Testis (tissue), 3 donors: ENCODE results near the gene CAMKK1. TPM values are rescaled to one million over a fixed set of nuclear protein-coding genes. Genes with fewer than 3 reads are reported as not detected.
"Not testable (repeated sequence)": the region's sequence is repeated elsewhere in the genome, so short reads cannot be mapped to it uniquely, and the experiment has no call there.

ENCODE experiments used
- DNase-seq: peaks from one replicate; pipeline ENCODE4 v3.0.0-alpha.2; 2019
- H3K27ac ChIP-seq, 2 donors: fragments of 200-600 bp; sonication (generic); one replicate each; pipeline ENCODE4 v1.5.1; 2019
- H3K27me3 ChIP-seq: fragments of 200-600 bp; sonication (generic); one replicate; pipeline ENCODE4 v1.5.1; 2019
- H3K36me3 ChIP-seq: fragments of 200-600 bp; sonication (generic); one replicate; pipeline ENCODE4 v1.5.1; 2017; ENCODE audit warnings: low read depth; ENCODE audit errors: missing control alignments
- H3K4me1 ChIP-seq: fragments of 200-600 bp; sonication (generic); one replicate; pipeline ENCODE4 v1.5.1; 2019
- H3K4me3 ChIP-seq, 2 donors: fragments of 200-600 bp; sonication (generic); one replicate each; pipeline ENCODE4 v1.5.1; 2017 to 2019
- H3K9me3 ChIP-seq: fragments of 200-600 bp; sonication (generic); one replicate; pipeline ENCODE4 v1.5.1; 2017
- POLR2A ChIP-seq: fragments of 450-650 bp; IDR thresholded peaks from one replicate; pipeline ENCODE4 v1.6.1; 2017; ENCODE audit warnings: antibody characterized with exemption, mild to moderate bottlenecking, moderate library complexity
- WGBS, 2 donors: methylation state at CpG; one replicate each; pipeline ENCODE4 v1.1.5; 2018; 5-methylcytosine and 5-hydroxymethylcytosine counted together
- intact Hi-C: fragments of 100-400 bp; cut with DNase I; formaldehyde crosslinking; loops from one replicate; pipeline ENCODE4 v1.15.1; 2023; ENCODE audit warnings: low total_unique reads
- polyA plus RNA-seq: library from polyadenylated mRNA; stranded (reverse); fragments of 350-450 nt; fragmentation: Illumina TruSeq; extraction: RNeasy Lipid Tissue Mini Kit (QIAGEN cat#74804); gene quantifications from one replicate; pipeline ENCODE4 v1.2.3, GENCODE V29; 2014; ENCODE audit warnings: low read depth, low replicate concordance; ENCODE audit not compliant: insufficient read depth
- total RNA-seq, 2 donors: library from RNA; depleted of rRNA; stranded (reverse); fragments of >200 nt; gene quantifications; one replicate each; pipeline ENCODE4 v1.2.3, GENCODE V29; 2016
- TF ChIP-seq, protein P1 (sequence below), 3 experiments: fragments of 450-650 bp in 2 of 3; fragments of 200-600 bp in 1 of 3; sonication (generic) in 1 of 3; IDR thresholded peaks; one replicate each; pipeline ENCODE4 v1.5.1; 2016 to 2019; ENCODE audit warnings: antibody characterized with exemption in 3 of 3, mild to moderate bottlenecking in 2 of 3, moderate library complexity in 1 of 3

Gene CAMKK1
- total and polyA plus RNA-seq, 3 donors from 2014 or later: 18.5 to 21.6 (median 19.7) TPM

DNA sequence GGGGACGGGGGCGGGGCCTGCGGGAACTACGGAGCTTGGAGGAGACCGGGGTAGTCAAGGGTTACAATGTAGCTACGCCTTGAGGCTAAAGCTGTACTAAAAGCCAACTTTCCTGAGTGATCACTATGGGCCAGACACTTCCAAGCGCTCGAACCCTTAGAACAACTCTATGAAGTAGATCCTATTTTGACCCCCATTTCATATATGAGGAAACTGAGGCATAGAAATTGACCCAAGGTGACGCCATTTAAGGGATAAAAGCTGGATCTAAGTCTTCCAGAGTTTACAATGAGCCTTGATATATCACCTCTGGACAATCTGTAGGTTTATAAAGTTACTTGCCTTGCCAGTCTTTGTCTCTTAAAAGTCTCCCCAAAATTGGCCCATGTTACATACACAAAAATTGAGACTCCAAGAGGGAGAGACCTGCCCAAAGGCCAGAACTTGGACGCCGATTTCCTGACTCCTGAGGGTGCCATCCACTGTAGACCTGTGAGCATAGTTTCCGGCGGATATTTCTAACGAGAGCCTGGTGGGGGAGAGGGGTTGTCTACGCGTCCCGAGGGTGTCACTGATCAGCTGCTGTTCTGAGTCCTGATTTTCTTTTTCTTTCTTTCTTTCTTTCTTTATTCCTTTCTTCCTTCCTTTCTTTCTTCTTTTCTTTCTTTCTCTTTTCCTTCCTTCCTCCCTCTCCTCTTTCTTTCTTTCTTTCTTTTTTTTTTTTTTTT is 46.3 kb downstream of the CAMKK1 start:
- H3K4me1 ChIP-seq: peaks cover 7% of the 10 kb centered on the region
- 34 to 39% methylated on average over 17 of the region's 17 CpGs for WGBS, 2 donors
- peak overlapping the region; percentile 80 to 88 for H3K27ac ChIP-seq
- DNase-seq: no peak
- H3K36me3 ChIP-seq: no peaks in the 10 kb centered on the region
- intact Hi-C loops: no loop called here
- no peaks in the 10 kb centered on the region for H3K27me3 ChIP-seq
- H3K4me3 ChIP-seq: peak overlapping the region; percentile 92 to 97
- TF ChIP-seq, protein P1, sequence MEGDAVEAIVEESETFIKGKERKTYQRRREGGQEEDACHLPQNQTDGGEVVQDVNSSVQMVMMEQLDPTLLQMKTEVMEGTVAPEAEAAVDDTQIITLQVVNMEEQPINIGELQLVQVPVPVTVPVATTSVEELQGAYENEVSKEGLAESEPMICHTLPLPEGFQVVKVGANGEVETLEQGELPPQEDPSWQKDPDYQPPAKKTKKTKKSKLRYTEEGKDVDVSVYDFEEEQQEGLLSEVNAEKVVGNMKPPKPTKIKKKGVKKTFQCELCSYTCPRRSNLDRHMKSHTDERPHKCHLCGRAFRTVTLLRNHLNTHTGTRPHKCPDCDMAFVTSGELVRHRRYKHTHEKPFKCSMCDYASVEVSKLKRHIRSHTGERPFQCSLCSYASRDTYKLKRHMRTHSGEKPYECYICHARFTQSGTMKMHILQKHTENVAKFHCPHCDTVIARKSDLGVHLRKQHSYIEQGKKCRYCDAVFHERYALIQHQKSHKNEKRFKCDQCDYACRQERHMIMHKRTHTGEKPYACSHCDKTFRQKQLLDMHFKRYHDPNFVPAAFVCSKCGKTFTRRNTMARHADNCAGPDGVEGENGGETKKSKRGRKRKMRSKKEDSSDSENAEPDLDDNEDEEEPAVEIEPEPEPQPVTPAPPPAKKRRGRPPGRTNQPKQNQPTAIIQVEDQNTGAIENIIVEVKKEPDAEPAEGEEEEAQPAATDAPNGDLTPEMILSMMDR (IDR thresholded peaks at IDR 0.05): no peak
- TF ChIP-seq POLR2A: no peak
- no peaks in the 10 kb centered on the region for H3K9me3 ChIP-seq

DNA sequence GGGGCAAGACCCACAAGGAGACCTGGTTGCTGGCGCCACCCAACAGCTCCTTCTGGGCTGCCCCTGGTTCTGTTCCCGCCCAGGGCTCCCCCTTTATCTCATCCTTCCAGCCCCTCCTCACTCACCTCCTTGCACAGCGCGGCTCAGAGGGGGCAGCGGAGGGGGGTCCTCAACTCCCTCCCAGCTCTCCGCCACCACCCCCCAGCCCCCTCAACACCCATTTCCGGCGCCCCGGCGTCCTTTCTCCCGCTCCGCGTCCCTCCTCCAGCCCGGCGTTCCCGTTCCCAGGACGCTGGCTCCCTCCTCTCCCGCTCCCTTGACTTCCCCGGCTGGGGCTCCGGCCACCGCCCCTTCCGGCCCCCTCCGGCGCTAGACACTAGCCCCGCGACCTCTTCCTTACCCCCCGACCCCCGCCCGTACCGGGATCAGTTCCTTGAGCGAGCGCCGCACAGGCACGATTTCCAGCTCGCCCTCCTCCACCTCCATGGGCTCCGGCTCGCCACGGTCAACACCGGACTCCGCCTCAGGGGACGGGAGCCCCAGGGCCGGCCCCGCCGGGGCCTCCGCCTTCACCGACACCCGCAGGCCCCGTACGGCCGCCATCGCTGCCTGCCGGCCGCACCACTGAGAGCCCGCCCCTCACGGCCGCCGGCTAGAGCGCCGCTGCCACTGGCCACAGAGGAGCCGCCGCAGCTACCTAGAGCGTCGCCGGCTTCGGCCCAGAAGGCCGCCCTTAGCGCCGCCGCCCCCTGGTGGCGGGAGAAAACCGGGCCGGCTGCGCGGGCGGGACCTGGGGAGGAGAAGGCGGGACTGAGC is 47.0 kb downstream of the CAMKK1 start, which contains the start of gene NCBP3:
NCBP3 (minus strand) TSS at position 626 of the 816 bp plus-strand sequence; CDS start at position 603, 23 bp downstream.
- intact Hi-C loops: no loop called here

DNA sequence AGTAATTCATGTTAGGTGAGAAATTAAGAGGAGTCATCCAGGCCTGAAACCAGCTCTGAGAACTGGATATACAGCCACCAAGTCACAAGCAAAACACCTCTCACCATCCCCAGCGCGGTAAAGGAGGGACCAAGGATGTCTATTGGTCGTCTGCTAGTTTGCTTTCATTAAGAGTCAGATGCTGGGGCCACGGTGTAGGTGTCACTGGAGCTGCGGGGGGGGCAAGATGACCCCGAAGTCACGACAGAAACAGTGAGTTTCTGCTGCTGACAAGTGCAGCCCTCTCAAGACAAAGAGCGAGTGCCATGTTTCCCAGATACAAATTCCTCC is 47.6 kb downstream of the CAMKK1 start:
- Histone ChIP-seq H3K27me3 (no peaks in the 10 kb centered on the region), H3K4me3 (peak overlapping the region; percentile 92 to 97), H3K36me3 (no peaks in the 10 kb centered on the region), H3K9me3 (no peaks in the 10 kb centered on the region), H3K27ac (peak overlapping the region; percentile 80 to 88), H3K4me1 (peaks cover 7% of the 10 kb centered on the region)
- DNase-seq: peak; percentile 47
- 1% methylated on average over 8 of the region's 8 CpGs for WGBS, 2 donors
- TF ChIP-seq, protein P1 (IDR thresholded peaks at IDR 0.05): no peak
- intact Hi-C loops: no loop called here

More for the DNA sequence above, 47.0 kb downstream of the CAMKK1 start, which contains the start of gene NCBP3:
- DNase-seq: peak; percentile 93
- H3K4me1 ChIP-seq: peaks cover 7% of the 10 kb centered on the region
- WGBS, 2 donors: 0% methylated on average over 23 to 75 of the region's 76 CpGs
- no peaks in the 10 kb centered on the region for H3K27me3 ChIP-seq
- H3K4me3 ChIP-seq: peak within 1 kb of the TSS; percentile 92 to 97
- no peaks in the 10 kb centered on the region for H3K36me3 ChIP-seq
- peak within 1 kb of the TSS; percentile 80 to 88 for H3K27ac ChIP-seq
- H3K9me3 ChIP-seq: no peaks in the 10 kb centered on the region
- no peak for TF ChIP-seq POLR2A
- TF ChIP-seq, protein P1 (IDR thresholded peaks at IDR 0.05): peak; percentile 98

DNA sequence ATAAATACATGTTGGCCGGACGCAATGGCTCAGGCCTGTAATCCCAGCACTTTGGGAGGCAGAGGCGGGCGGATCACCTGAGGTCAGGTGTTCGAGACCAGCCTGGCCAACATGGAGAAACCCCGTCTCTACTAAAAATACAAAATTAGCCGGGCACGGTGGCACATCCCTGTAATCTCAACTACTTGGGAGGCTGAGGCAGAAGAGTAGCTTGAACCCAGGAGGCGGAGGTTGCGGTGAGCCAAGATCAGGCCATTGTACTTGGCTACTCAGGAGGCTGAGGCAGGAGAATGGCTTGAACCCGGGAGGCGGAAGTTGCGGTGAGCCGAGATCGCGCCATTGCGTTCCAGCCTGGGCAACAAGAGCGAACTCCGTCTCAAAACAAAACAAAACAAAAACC is 48.3 kb downstream of the CAMKK1 start:
- H3K4me3 ChIP-seq, H3K27ac ChIP-seq, intact Hi-C loops, H3K36me3 ChIP-seq, H3K9me3 ChIP-seq, H3K4me1 ChIP-seq, H3K27me3 ChIP-seq, DNase-seq: not testable (repeated sequence)
- 79 to 82% methylated on average over 19 of the region's 19 CpGs for WGBS, 2 donors

DNA sequence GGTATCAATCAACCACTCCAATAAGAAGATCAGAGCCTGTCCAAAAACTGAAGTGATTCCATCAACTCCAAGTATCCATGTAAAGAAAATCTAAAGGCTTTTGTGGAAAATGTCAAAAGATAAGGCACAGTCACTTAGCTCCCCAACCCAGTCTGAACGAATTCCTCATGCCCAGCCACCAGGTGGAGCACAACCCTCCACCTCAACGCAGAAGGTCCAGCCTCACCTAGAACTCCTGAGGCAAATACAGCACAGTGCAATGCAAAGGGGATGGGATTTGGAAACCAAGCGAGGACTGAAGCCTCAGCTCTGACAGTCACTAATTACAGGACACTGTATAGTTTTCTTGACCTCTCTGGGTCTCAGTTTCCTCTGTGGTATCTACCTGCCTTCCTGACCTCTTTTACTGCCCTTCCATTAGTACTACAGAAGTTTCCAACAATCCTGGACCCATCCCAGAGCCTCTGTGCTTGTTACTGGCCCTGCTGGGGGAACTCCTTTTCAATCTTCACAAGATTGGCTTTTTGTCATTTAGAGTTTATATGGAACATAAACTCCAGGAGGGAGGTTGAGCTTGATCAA is 48.8 kb downstream of the CAMKK1 start:
- intact Hi-C loops: no loop called here
- TF ChIP-seq, protein P1 (IDR thresholded peaks at IDR 0.05): peak in 1 of 3 experiments; percentile 39
- no peak for TF ChIP-seq POLR2A
- Histone ChIP-seq H3K4me3 (no peak overlapping the region), H3K9me3 (no peaks in the 10 kb centered on the region), H3K4me1 (peaks cover 7% of the 10 kb centered on the region), H3K27me3 (no peaks in the 10 kb centered on the region), H3K36me3 (no peaks in the 10 kb centered on the region), H3K27ac (no peak overlapping the region)
- no peak for DNase-seq
- WGBS, 2 donors: 42 to 48% methylated on average over 3 of the region's 3 CpGs
